ENCODE results near the gene CAPN10.

DNA sequence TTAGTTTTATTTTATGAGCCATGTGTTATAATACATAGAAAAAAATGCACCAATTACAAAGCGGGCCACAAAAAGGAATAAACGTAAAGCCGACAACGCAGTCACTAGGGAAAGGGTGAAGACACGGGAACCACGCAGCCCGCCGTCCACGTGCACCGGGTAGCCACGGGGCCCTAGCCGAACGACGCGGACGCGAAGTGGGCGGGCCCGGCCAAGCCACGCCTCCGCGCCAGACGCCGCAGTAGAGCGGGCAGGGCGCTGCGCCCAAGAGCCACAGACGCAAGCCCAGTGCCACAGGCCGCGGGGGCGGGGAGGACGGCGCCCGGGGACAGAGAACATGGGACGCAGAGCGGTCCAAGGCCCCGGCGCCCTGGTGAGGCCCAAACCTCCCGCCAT lies 26.5 kb upstream of the CAPN10 start, which contains the start of gene DUSP28:
- TF ChIP-seq FOXP2 (optimal IDR thresholded peaks at IDR 0.05; ENCODE audit: control extremely low read depth, extremely low read length, insufficient read depth) (no peak), POLR2AphosphoS5 (IDR thresholded peaks at IDR 0.05; ENCODE audit: borderline replicate concordance, low read depth, low read length) (peak; percentile 95), EZH2 (IDR thresholded peaks at IDR 0.05) (no peak)
